Neural crest cell (in vitro differentiated cells): ENCODE measurements around the gene EXOC3. TPM values are rescaled to one million over a fixed set of nuclear protein-coding genes. Genes with fewer than 3 reads are reported as not detected.

Experiments used
- DNase-seq: peaks from one replicate; pipeline ENCODE4 v3.0.0; 2021; ENCODE audit warnings: low read depth, mixed read lengths, low spot score
- H3K27ac Mint-ChIP-seq: one replicate; pipeline ENCODE4 v1.8.0; 2021; ENCODE audit warnings: mild to moderate bottlenecking, mixed read lengths; ENCODE audit not compliant: unreplicated experiment
- H3K27me3 Mint-ChIP-seq: 2 replicates; pipeline ENCODE4 v1.8.0; 2021; ENCODE audit warnings: low read depth, mild to moderate bottlenecking, mixed read lengths
- H3K36me3 Mint-ChIP-seq: 2 replicates; pipeline ENCODE4 v1.8.0; 2021; ENCODE audit warnings: low read depth, mild to moderate bottlenecking, mixed read lengths
- H3K4me1 Mint-ChIP-seq: 2 replicates; pipeline ENCODE4 v1.8.0; 2021; ENCODE audit warnings: mixed read lengths
- H3K4me3 Mint-ChIP-seq: one replicate; pipeline ENCODE4 v1.8.0; 2021; ENCODE audit warnings: mild to moderate bottlenecking, mixed read lengths
- H3K9me3 Mint-ChIP-seq: 2 replicates; pipeline ENCODE4 v1.8.0; 2021; ENCODE audit warnings: mixed read lengths
- total RNA-seq: library from RNA; stranded (reverse); gene quantifications from 2 replicates; pipeline ENCODE4 v1.2.1, GENCODE V29; 2021
- TF ChIP-seq, protein P1 (sequence below): fragments of 200-600 bp; sonication (generic); conservative IDR thresholded peaks from 2 replicates; pipeline ENCODE4 v1.5.0; 2021; ENCODE audit warnings: antibody characterized with exemption, mild to moderate bottlenecking

The EXOC3 gene
- total RNA-seq, 1 donor from 2014 or later = 61.3 TPM

- Mint-ChIP-seq H3K36me3 (peaks cover 3% of the 10 kb centered on the region), H3K9me3 (no peaks in the 10 kb centered on the region), H3K4me3 (no peak overlapping the region), H3K27me3 (no peaks in the 10 kb centered on the region), H3K27ac (no peak overlapping the region), H3K4me1 (peaks cover 5% of the 10 kb centered on the region)
- no peak for DNase-seq
- TF ChIP-seq, protein P1, sequence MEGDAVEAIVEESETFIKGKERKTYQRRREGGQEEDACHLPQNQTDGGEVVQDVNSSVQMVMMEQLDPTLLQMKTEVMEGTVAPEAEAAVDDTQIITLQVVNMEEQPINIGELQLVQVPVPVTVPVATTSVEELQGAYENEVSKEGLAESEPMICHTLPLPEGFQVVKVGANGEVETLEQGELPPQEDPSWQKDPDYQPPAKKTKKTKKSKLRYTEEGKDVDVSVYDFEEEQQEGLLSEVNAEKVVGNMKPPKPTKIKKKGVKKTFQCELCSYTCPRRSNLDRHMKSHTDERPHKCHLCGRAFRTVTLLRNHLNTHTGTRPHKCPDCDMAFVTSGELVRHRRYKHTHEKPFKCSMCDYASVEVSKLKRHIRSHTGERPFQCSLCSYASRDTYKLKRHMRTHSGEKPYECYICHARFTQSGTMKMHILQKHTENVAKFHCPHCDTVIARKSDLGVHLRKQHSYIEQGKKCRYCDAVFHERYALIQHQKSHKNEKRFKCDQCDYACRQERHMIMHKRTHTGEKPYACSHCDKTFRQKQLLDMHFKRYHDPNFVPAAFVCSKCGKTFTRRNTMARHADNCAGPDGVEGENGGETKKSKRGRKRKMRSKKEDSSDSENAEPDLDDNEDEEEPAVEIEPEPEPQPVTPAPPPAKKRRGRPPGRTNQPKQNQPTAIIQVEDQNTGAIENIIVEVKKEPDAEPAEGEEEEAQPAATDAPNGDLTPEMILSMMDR = no peak
Measured at GRCh38 chr5:466661-467310, 23.8 kb downstream of the EXOC3 start.

DNA sequence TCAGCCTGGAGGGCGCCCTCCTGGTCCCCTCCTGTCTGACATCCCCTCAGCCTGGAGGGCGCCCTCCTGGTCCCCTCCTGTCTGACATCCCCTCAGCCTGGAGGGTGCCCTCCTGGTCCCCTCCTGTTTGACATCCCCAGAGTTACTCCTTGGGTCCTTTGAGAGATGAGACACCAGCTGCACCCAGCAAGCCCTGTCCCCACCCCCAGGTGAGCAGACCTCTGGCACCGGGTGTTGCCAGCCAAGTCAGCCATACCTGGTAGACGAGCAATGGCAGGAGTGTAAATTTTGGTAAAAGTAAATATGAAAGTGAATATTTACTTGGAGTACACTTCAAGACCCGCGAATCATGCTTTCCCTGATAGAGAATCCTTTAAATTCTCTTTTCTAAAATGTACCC is 25.4 kb downstream of the EXOC3 start:
- H3K4me1 Mint-ChIP-seq = peaks cover 7% of the 10 kb centered on the region
- DNase-seq = no peak
- no peaks in the 10 kb centered on the region for H3K9me3 Mint-ChIP-seq
- no peak overlapping the region for H3K27ac Mint-ChIP-seq
- H3K4me3 Mint-ChIP-seq = peak overlapping the region; percentile 38
- TF ChIP-seq, protein P1 = no peak
- H3K27me3 Mint-ChIP-seq = no peaks in the 10 kb centered on the region
- no peaks in the 10 kb centered on the region for H3K36me3 Mint-ChIP-seq

DNA sequence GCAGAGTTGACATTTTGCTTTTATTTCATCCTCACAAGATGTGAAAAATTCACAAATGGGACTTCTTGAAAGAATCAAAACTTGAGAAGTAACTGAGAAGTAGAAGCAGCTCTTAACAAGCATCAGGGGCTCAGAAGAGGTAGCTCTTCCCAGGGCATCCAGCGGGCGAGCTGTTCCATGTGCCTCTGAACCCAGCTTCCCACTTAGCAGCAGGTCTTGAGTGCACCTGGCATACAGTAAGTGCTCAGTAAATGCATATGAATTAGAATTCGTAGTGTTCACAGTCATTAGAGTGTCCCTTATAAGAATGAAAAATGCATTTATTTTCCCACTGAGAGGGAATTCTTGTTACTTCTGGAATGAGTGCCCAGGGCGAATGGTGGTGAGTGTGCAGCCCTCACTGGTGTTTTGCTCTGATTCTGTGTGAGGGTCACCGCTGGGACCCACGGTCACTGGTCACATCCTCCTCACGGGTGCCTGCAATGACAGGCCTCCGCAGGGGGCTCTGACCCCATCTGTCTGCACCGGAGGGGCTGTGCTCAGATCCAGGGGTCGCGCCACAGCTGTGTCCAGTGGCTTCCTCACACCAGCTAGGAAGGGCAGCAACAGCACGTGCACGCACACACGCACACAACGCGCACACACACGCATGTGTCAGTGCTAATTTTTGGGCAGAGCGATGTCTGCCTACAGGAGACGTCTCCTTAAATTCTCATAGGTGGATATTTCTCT is 26.9 kb downstream of the EXOC3 start:
- Mint-ChIP-seq H3K36me3 (no peaks in the 10 kb centered on the region), H3K9me3 (no peaks in the 10 kb centered on the region), H3K4me3 (peak overlapping the region; percentile 84), H3K27ac (no peak overlapping the region), H3K4me1 (peaks cover 7% of the 10 kb centered on the region), H3K27me3 (peaks cover 9% of the 10 kb centered on the region)
- DNase-seq = no peak
- TF ChIP-seq, protein P1 = no peak

GRCh38 chr5:470961-471749 is 28.2 kb downstream of the EXOC3 start:
- peaks cover 7% of the 10 kb centered on the region for H3K4me1 Mint-ChIP-seq
- no peaks in the 10 kb centered on the region for H3K9me3 Mint-ChIP-seq
- H3K27me3 Mint-ChIP-seq = peaks cover 19% of the 10 kb centered on the region
- H3K36me3 Mint-ChIP-seq = no peaks in the 10 kb centered on the region
- TF ChIP-seq, protein P1 = no peak
- DNase-seq = no peak
- H3K4me3 Mint-ChIP-seq = peak overlapping the region; percentile 84
- no peak overlapping the region for H3K27ac Mint-ChIP-seq

DNA sequence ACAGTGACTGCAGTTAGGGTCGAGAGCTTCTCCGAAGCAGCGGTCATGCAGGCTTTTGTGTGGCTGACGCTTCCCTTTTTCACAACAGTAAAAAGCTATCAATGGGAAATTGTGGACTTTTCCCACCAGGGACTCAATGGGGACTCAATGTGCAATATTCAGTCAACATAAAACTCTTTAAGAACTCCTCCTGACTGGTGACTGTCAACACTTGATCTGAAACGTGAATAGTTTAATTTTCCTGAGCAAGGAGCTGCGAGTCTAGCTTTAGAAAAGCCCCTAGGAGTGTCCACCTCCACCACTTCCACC is 28.7 kb downstream of the EXOC3 start:
- H3K27ac Mint-ChIP-seq = no peak overlapping the region
- TF ChIP-seq, protein P1 = no peak
- no peaks in the 10 kb centered on the region for H3K9me3 Mint-ChIP-seq
- H3K27me3 Mint-ChIP-seq = peaks cover 23% of the 10 kb centered on the region
- H3K36me3 Mint-ChIP-seq = no peaks in the 10 kb centered on the region
- peaks cover 7% of the 10 kb centered on the region for H3K4me1 Mint-ChIP-seq
- H3K4me3 Mint-ChIP-seq = peak overlapping the region; percentile 84
- DNase-seq = no peak
